RWPE2 (cell line): ENCODE data around the gene ZNF326.

Source experiments
- ATAC-seq: fragments of 200-7000 bp; cut with Tn5 transposase; 3 replicates; pipeline ENCODE4 v1.9.1; 2021; ENCODE audit warnings: low read depth
- DNase-seq: peaks from one replicate; pipeline ENCODE4 v3.0.0-alpha.2; 2020; ENCODE audit warnings: low spot score
- H3K27ac ChIP-seq: fragments of 450-650 bp; 2 replicates; pipeline ENCODE4 v1.5.1; 2017; ENCODE audit warnings: mild to moderate bottlenecking; ENCODE audit not compliant: poor library complexity, severe bottlenecking
- H3K27me3 ChIP-seq: fragments of 250-450 bp; sonication (Bioruptor Pico); 2 replicates; pipeline ENCODE4 v1.5.1; 2021; ENCODE audit warnings: mild to moderate bottlenecking, moderate library complexity; ENCODE audit not compliant: insufficient read depth, poor library complexity, severe bottlenecking
- H3K36me3 ChIP-seq: fragments of 250-450 bp; sonication (Bioruptor Pico); 2 replicates; pipeline ENCODE4 v1.5.1; 2020; ENCODE audit warnings: low read depth, mild to moderate bottlenecking, moderate library complexity
- H3K4me1 ChIP-seq: fragments of 250-450 bp; sonication (Bioruptor Pico); 2 replicates; pipeline ENCODE4 v1.5.1; 2021; ENCODE audit warnings: mild to moderate bottlenecking, moderate library complexity; ENCODE audit not compliant: insufficient read depth, poor library complexity, severe bottlenecking
- H3K4me3 ChIP-seq: fragments of 250-450 bp; sonication (Bioruptor Pico); 2 replicates; pipeline ENCODE4 v1.5.1; 2021; ENCODE audit warnings: mild to moderate bottlenecking, moderate library complexity; ENCODE audit not compliant: severe bottlenecking
- H3K9me3 ChIP-seq: fragments of 250-450 bp; sonication (Bioruptor Pico); 2 replicates; pipeline ENCODE4 v1.5.1; 2021; ENCODE audit warnings: mild to moderate bottlenecking, moderate library complexity; ENCODE audit not compliant: severe bottlenecking
- CTCF ChIP-seq: fragments of 450-650 bp; IDR thresholded peaks from one replicate; pipeline ENCODE4 v1.5.1; 2017; ENCODE audit warnings: mild to moderate bottlenecking, moderate library complexity; ENCODE audit not compliant: poor library complexity, severe bottlenecking

The ZNF326 gene

GRCh38 chr1:90067194-90067931 is 72.5 kb downstream of the ZNF326 start:
- Histone ChIP-seq H3K36me3 (no peaks in the 10 kb centered on the region), H3K9me3 (no peaks in the 10 kb centered on the region), H3K4me3 (no peak overlapping the region), H3K4me1 (no peaks in the 10 kb centered on the region), H3K27me3 (peaks cover 8% of the 10 kb centered on the region), H3K27ac (no peak overlapping the region)
- DNase-seq (no peak), ATAC-seq (no peak)
- TF ChIP-seq CTCF = no peak

GRCh38 chr1:90068611-90069280 is 73.8 kb downstream of the ZNF326 start:
- no peak for TF ChIP-seq CTCF
- DNase-seq = no peak
- ATAC-seq = no peak
- no peak overlapping the region for H3K27ac ChIP-seq
- no peaks in the 10 kb centered on the region for H3K36me3 ChIP-seq
- no peaks in the 10 kb centered on the region for H3K9me3 ChIP-seq
- peaks cover 8% of the 10 kb centered on the region for H3K27me3 ChIP-seq
- no peak overlapping the region for H3K4me3 ChIP-seq
- no peaks in the 10 kb centered on the region for H3K4me1 ChIP-seq

GRCh38 chr1:90074137-90074536 is 79.2 kb downstream of the ZNF326 start:
- Histone ChIP-seq H3K9me3 (no peaks in the 10 kb centered on the region), H3K27ac (no peak overlapping the region), H3K4me3 (no peak overlapping the region), H3K36me3 (no peaks in the 10 kb centered on the region), H3K27me3 (peaks cover 3% of the 10 kb centered on the region), H3K4me1 (no peaks in the 10 kb centered on the region)
- DNase-seq = no peak
- peak; percentile 38; the same call in 2 of the 3 replicates for ATAC-seq
- TF ChIP-seq CTCF = no peak

- Histone ChIP-seq H3K9me3 (no peaks in the 10 kb centered on the region), H3K27me3 (peaks cover 3% of the 10 kb centered on the region), H3K36me3 (no peaks in the 10 kb centered on the region), H3K27ac (no peak overlapping the region), H3K4me1 (no peaks in the 10 kb centered on the region), H3K4me3 (no peak overlapping the region)
- DNase-seq = no peak
- no peak; the same call in 2 of the 3 replicates for ATAC-seq
- no peak for TF ChIP-seq CTCF
Observed at GRCh38 chr1:90074566-90074965, 79.7 kb downstream of the ZNF326 start.

GRCh38 chr1:90074970-90075391 is 80.1 kb downstream of the ZNF326 start:
- no peak for TF ChIP-seq CTCF
- no peaks in the 10 kb centered on the region for H3K36me3 ChIP-seq
- DNase-seq = no peak
- no peaks in the 10 kb centered on the region for H3K9me3 ChIP-seq
- peaks cover 3% of the 10 kb centered on the region for H3K27me3 ChIP-seq
- H3K4me3 ChIP-seq = no peak overlapping the region
- no peak for ATAC-seq
- no peak overlapping the region for H3K27ac ChIP-seq
- H3K4me1 ChIP-seq = no peaks in the 10 kb centered on the region
